Measurements from ENCODE around the gene RSL24D1. TPM values are rescaled to one million over a fixed set of nuclear protein-coding genes. Genes with fewer than 3 reads are reported as not detected.

The RSL24D1 gene
- 88.7 and 96.7 TPM in 2 replicates for total RNA-seq
- 39.7 and 43.1 TPM in 2 replicates for polyA plus RNA-seq

DNA sequence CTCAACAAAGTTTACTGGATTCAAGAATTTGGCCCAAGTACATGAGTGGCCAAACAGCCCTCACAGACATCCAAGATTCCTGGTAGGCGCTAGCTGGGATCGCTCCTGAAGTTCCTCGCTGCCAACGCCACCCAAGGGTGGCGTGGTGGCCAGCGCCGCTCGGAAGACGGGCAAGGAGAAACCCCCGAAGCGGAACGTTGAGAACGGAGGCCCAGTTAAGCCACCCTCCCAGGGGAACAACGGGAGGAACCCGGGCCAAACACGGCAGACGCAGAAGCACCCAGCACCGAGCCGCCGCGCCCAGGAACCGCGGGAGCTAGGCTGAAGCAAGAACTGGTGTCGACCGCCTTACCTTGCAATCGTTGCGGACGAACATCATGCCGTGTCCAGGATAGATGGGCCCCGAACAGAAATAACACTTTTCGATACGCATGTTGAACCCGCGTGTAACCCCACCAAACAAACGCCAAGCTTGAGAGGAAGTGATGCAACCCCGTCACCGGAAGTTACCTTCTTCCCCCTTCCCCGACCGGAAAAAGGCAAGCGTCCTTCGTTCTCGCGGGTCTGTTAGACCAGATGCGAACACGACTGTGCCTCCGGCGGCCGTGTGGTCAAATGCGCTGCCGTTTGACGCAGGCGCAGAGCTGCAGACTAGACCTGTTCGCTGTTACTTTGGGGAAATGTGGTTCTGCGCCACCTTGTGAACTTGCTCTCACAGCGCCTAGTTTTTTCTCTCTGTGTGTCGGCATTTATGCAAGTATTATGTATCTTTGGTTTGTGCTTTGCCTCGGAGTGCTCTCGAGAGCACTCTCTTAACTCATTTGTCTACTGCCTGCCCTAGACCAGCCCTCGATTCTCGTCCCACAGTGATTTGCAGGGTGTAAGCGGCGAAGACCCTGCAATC lies at the start of gene RSL24D1:
Gene RSL24D1 (minus strand): TSS at position 484 of the 904 bp plus-strand sequence. CDS start 51 bp downstream, at position 433.
- DNase-seq (ENCODE audit: low spot score), result peak; percentile 99
- Histone ChIP-seq H3K27ac (peak within 1 kb of the TSS; percentile 92), H3K4me1 (ENCODE audit: insufficient read depth) (peaks cover 11% of the 10 kb centered on the region), H3K27me3 (no peaks in the 10 kb centered on the region), H3K36me3 (replicated peaks; ENCODE audit: insufficient read depth, low read depth) (no peaks in the 10 kb centered on the region), H2AFZ (peak within 1 kb of the TSS; percentile 83), H3K4me2 (peak within 1 kb of the TSS; percentile 89), H3K9me2 (replicated peaks; ENCODE audit: insufficient read depth) (no peaks in the 10 kb centered on the region), H3K9me3 (ENCODE audit: low read depth) (no peaks in the 10 kb centered on the region), H3K4me3 (peak within 1 kb of the TSS; percentile 59), H4K20me1 (ENCODE audit: insufficient read depth, poor library complexity, severe bottlenecking) (peaks cover 29% of the 10 kb centered on the region), H3K79me2 (peaks cover 49% of the 10 kb centered on the region)
- TF ChIP-seq CTCF (IDR thresholded peaks at IDR 0.05; ENCODE audit: poor library complexity) (peak; percentile 50), EZH2phosphoT487 (IDR thresholded peaks at IDR 0.05; ENCODE audit: low read depth, severe bottlenecking, unreplicated experiment) (no peak)
- under 1% methylated on average over 62 of the region's 62 CpGs for WGBS (ENCODE audit: low lambda C conversion rate, missing lambda C conversion rate)

DNA sequence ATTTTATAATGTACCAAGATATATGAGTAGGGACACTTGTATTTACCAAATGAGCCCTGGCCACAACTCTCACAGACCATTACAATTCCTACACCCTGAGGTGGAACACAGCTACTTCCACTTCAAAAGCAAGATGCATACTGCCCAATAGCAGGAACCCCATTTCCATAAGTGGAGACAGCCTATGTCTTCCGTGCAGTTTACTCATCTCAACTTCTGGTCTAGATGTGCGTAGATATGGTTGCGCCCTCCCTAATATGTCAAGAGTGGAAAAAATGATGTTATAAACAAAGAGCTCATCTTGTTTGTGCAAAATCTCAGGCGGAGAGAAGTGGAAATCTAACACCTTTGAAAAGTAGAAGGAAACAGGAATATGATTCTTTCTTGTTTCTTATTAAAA lies 48.3 kb upstream of the RSL24D1 start:
- DNase-seq (ENCODE audit: low spot score), result no peak
- no peaks in the 10 kb centered on the region for H3K36me3 ChIP-seq (replicated peaks; ENCODE audit: insufficient read depth, low read depth)
- H3K4me1 ChIP-seq (ENCODE audit: insufficient read depth), result peaks cover 3% of the 10 kb centered on the region
- TF ChIP-seq CTCF (IDR thresholded peaks at IDR 0.05; ENCODE audit: poor library complexity) (no peak), EZH2 (IDR thresholded peaks at IDR 0.05; ENCODE audit: borderline replicate concordance) (no peak), EZH2phosphoT487 (IDR thresholded peaks at IDR 0.05; ENCODE audit: low read depth, severe bottlenecking, unreplicated experiment) (no peak)
- H3K27ac ChIP-seq, result no peak overlapping the region
- H3K27me3 ChIP-seq, result no peaks in the 10 kb centered on the region
- no peak overlapping the region for H2AFZ ChIP-seq
- 92% methylated on average over 4 of the region's 4 CpGs for WGBS (ENCODE audit: low lambda C conversion rate, missing lambda C conversion rate)
- no peak overlapping the region for H3K4me2 ChIP-seq
- H3K4me3 ChIP-seq, result no peak overlapping the region
- H3K9me3 ChIP-seq (ENCODE audit: low read depth), result no peaks in the 10 kb centered on the region
- no peaks in the 10 kb centered on the region for H3K9me2 ChIP-seq (replicated peaks; ENCODE audit: insufficient read depth)
- peaks cover 21% of the 10 kb centered on the region for H3K79me2 ChIP-seq
- H4K20me1 ChIP-seq (ENCODE audit: insufficient read depth, poor library complexity, severe bottlenecking), result no peaks in the 10 kb centered on the region

GRCh38 chr15:55241891-55242290 lies 45.1 kb upstream of the RSL24D1 start:
- no peak overlapping the region for H3K4me2 ChIP-seq
- no peaks in the 10 kb centered on the region for H3K9me3 ChIP-seq (ENCODE audit: low read depth)
- no peaks in the 10 kb centered on the region for H3K9me2 ChIP-seq (replicated peaks; ENCODE audit: insufficient read depth)
- 0% methylated on average over 1 of the region's 1 CpG for WGBS (ENCODE audit: low lambda C conversion rate, missing lambda C conversion rate)
- H3K27ac ChIP-seq, result no peak overlapping the region
- H2AFZ ChIP-seq, result no peak overlapping the region
- no peaks in the 10 kb centered on the region for H3K27me3 ChIP-seq
- H3K4me1 ChIP-seq (ENCODE audit: insufficient read depth), result no peaks in the 10 kb centered on the region
- no peak for TF ChIP-seq EZH2phosphoT487 (IDR thresholded peaks at IDR 0.05; ENCODE audit: low read depth, severe bottlenecking, unreplicated experiment)
- TF ChIP-seq CTCF (IDR thresholded peaks at IDR 0.05; ENCODE audit: poor library complexity), result no peak
- no peak for TF ChIP-seq EZH2 (IDR thresholded peaks at IDR 0.05; ENCODE audit: borderline replicate concordance)
- no peak overlapping the region for H3K4me3 ChIP-seq
- no peaks in the 10 kb centered on the region for H4K20me1 ChIP-seq (ENCODE audit: insufficient read depth, poor library complexity, severe bottlenecking)
- peaks cover 26% of the 10 kb centered on the region for H3K79me2 ChIP-seq
- no peaks in the 10 kb centered on the region for H3K36me3 ChIP-seq (replicated peaks; ENCODE audit: insufficient read depth, low read depth)
- DNase-seq (ENCODE audit: low spot score), result no peak
